EH (cell line): ENCODE data around the gene ATP5MC2.
"Not testable (repeated sequence)": the region's sequence is repeated elsewhere in the genome, so short reads cannot be mapped to it uniquely, and the experiment has no call there.

Source experiments
- DNase-seq: peaks from one replicate; pipeline ENCODE4 v3.0.0-alpha.2; 2015; ENCODE audit warnings: low read depth

ATP5MC2 gene

DNA sequence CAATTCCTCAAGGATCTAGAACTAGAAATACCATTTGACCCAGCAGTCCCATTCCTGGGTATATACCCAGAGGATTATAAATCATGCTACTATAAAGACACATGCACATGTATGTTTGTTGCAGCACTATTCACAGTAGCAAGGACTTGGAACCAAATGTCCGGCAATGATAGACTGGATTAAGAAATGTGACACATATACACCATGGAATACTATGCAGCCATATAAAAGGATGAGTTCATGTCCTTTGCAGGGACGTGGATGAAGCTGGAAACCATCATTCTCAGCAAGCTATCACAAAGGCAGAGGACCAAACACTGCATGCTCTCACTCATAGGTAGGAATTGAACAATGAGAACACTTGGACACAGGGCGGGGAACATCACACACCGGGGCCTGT, 29.6 kb downstream of the ATP5MC2 start:
- DNase-seq, result peak; percentile 32

DNA sequence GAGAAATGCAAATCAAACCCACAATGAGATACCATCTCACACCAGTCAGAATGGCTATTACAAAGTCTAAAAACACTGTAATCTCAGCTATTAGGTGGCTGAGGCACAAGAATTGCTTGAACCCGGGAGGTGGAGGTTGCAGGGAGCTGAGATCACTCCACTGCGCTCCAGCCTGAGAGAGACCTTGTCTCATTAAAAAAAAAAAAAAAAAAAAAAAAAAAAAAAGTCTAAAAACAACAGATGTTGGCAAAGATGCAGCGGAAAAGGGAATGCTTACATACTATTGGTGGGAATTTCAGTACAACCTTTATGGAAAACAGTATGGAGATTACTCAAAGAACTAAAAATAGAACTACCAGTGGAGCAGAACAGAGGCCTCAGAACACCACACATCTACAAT, 30.7 kb downstream of the ATP5MC2 start:
- peak; percentile 86 for DNase-seq

DNA sequence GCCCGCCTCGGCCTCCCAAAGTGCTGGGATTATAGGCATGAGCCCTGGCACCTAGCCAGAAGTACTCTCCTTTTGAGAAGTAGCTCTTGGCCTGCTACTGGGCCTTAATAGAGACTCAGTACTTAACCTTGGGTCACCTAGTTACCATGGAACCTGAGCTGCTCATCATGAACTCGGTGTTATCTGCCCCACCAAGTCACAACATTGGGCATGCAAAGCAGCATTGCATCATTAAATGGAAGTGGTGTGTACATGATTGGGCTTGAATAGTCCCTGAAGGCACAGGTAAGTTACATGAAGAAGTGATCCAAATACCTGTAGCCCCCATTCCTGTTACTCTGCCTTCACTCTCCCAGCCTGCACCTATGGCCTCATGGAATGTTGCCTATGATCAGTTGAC, 31.8 kb downstream of the ATP5MC2 start:
- no peak for DNase-seq

DNA sequence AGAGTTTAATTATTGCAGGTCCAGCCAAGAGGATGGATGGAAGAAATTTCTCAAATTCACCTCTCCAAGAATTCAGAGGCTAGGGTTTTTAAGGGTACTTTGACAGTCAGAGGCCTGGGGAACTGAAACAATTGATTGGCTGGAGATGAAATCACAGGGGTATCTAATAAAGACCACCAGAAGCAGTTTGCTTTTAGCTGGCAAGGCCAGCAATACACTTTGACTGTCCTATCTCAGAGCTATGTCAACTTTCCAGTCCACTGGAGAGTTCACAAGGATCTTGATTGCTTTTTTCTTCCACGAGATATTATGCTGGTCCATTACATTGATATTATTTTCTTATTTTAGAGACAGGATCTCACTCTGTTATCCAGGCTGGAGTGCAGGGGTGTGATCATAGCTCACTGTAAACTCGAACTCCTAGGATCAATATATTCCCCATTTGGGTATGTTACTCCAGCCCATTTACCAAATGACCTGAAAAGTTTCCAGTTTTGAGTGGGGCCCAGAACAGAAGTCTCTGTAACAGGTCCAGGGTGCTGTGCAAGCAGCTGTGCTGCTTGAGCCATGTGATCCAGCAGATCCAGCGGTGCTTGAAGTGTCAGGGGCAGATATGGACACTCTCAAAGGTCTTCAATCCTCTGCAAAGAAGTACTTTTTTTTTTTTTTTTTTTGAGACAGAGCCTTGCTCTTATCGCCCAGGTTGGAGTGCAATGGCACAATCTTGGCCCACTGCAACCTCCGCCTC, 32.5 kb downstream of the ATP5MC2 start:
- no peak for DNase-seq

DNA sequence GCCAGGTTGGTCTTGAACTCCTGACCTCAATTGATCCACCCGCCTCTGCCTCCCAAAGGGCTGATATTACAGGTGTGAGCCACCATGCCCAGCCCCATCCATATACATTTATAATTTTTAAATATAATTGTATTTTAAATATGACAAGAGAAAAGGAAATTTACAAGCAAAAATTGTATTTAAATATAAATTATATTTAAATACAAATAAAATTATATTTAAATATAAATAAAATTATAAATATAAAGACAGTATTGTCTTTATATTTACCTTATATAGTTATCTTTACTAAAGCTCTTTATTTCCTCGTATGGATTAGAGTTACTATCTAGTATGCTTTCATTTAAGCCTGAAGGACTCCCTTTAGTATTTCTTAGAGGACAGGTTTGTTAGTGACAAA, 37.8 kb downstream of the ATP5MC2 start:
- DNase-seq, result no peak

DNA sequence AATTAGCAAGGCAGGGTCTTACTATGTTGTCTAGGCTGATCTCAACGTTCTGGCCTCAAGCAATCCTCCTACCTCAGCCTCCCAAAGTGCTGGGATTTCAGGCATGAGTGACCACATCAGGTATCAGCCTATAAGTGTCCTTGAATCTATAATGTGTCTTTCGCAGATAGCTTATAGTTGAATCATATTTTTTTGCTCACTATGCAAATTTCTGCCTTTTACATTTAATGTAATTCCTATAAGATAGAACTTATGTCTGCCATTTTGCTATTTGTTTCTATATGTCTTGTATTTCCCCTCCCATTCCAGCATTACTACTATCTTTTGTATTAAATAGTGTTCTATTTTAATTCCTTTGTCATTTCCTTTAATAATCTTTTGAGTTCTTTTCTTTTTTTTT, 39.2 kb downstream of the ATP5MC2 start:
- DNase-seq, result no peak

DNA sequence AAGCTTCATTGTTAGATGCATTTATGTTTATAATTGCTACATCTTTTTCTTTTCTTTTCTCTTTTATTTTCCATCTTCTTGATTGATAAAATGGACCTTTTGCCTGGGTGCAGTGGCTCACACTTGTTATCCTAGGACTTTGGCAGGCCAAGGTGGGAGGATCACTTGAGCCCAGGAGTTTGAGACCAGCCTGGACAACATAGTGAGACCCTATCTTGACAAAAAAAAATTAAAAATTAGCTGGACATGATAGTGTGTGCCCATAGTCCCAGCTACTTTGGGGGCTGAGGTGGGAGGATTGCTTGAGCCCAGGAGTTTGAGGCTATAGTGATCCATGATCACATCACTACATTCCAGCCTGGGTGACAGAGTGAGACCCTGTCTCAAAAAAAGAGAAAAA, 40.2 kb downstream of the ATP5MC2 start:
- not testable (repeated sequence) for DNase-seq

DNA sequence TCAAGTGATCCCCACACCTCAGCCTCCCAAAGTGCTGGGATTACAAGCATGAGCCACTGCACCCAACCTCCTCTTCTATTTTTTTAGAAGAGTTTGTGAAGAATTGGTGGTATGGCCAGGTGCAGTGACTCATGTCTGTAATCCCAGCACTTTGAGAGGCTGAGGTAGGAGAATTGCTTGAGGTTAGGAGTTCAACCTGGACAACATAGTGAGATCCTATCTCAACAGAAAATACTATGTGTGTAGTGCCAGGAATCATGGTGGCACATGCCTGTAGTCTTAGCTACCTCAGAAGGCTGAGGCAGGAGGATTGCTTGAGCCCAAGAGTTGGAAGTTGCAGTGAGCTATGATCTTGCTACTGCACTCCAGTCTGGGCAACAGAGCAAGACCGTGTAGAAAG, 44.2 kb downstream of the ATP5MC2 start:
- DNase-seq, result no peak

DNA sequence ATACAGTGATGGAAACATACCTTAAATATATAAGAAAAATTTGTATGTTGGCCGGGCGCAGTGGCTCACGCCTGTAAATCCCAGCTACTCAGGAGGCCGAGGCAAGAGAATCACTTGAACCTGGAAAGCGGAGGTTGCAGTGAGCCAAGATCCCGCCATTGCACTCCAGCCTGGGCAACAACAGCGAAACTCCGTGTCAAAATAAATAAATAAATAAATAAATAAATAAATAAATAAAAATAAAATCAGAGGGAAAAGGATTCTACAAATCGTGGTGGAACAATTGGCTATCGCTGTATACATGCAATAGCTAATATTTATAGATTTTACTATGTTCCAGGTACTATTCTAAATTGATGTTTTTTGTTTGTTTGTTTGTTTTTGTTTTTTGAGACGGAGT, 48.0 kb downstream of the ATP5MC2 start:
- DNase-seq, result no peak

DNA sequence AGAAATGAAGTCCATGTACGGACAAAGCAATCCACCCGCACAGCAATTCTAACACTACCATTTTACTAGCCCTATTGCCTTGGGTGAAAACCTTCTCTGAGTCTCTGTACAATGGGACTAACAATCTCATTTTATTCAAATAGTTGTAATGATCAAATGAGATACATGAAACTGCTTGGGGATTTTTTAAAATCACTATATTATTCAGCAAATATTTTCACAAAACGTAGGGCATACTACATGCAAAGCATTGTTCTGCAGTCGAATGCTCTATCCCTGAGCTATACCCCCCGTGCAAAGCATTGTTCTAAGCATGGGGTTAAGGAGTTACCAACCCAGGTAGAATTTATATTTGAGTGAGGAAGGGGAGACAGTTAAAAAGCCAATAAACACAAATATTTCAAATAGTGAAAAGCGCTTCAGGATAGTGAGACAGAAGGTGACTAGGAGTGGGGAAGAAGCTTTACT, 49.1 kb downstream of the ATP5MC2 start:
- DNase-seq, result peak; percentile 7

DNA sequence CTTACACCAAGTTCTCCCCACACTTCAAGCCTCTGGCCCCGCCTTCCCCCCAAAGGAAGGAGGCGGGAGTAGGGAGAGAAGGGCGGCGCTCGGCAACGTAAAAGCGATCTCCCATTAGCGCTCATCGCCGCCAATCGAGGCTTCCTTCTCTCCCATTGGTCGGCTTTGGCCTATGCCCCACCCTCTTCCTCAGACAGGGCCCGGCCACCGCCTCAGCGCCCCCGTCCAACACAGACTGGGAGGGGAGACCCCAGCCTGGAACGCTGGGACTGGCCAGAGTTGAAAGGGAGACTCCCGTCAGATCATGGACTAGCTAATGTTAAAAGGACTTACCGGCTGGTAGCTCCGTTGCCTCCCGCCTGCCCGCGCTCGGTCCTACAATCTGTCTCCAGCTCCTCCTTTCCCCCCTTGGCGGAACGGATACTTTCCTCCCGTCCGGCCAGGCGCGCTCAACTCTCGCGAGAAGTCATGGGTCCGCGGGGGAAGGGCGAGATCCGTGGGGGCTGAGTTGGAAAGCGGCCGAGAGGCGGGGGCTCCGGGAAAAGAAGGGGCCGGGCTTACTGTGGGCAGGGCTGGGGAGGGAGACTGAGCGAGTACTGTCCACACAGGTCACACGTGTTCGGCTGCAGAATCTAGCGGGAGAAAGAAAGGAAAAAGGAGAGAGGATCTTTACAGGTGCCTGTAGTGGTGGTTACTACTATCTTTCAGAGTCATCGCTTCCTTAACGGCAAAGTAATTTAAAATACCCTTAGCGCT, 49.8 kb downstream of the ATP5MC2 start, which contains the start of gene ATF7:
Gene ATF7, minus strand, starts transcription at position 437 of the 756 bp plus-strand sequence. CDS start 25,382 bp downstream, outside the sequence.
- DNase-seq, result peak; percentile 98

DNA sequence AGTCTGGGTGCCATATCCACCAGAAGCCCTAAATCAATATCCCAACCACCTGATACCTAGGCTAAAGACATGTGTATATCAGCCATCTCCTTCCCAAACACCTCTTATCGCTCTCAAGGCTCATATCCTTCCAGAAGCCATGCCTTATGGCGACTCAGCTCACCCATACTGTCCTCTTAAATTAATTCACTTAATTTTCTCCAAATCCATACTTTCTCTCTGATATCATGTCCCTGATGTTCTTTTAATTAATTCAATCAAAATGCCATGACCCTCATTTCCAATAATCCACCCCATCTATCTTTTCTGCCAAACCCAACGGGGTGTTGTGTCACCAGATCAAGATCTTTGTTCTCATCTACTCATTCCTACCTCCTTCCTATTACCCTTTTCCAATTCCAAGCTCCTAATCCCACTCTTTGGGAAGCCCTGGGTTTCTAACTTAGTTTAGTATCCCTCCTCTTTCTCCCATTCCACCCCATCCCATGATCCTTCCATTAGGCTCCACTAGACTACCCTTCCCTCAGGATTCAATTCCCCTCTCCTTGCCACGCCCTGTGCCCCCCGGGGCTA, 50.4 kb downstream of the ATP5MC2 start:
- DNase-seq, result no peak

DNA sequence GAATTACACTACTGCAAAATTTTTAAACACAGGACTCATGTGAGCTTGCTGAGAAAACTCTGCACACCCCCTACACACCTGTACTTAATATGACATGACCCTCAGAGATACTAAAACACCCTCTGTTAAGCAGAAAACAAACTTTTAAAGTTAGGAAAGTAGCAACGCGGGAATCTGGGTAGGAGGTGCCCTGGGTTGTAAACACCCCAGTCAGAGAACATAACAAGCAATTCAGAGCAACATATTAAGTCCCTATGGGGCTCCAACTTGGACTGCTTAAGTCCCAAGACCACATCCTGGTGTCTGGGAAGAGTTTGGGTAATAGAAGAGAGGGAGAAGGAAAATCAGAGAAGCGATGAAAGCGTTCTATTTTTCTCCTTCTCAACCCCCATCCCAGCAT, 50.9 kb downstream of the ATP5MC2 start:
- DNase-seq, result peak; percentile 24

DNA sequence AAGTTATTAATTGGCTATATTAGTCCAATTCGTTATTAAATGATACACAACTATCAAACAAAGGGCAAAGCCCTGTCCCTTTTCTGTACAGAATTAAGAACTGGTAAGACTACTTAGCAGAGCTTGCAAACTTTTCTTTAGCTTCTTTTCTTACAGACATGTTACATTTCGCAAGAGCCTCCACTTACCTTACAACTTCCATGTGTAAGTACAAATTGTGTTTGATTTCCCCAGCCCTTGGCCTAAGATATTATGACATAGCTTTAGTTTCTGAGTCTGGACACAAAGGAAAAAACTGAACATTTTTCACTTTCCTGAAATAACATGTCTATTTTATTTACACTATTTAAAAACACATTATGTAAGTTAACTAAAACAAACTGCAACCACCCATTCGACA, 51.4 kb downstream of the ATP5MC2 start:
- peak; percentile 2 for DNase-seq

DNA sequence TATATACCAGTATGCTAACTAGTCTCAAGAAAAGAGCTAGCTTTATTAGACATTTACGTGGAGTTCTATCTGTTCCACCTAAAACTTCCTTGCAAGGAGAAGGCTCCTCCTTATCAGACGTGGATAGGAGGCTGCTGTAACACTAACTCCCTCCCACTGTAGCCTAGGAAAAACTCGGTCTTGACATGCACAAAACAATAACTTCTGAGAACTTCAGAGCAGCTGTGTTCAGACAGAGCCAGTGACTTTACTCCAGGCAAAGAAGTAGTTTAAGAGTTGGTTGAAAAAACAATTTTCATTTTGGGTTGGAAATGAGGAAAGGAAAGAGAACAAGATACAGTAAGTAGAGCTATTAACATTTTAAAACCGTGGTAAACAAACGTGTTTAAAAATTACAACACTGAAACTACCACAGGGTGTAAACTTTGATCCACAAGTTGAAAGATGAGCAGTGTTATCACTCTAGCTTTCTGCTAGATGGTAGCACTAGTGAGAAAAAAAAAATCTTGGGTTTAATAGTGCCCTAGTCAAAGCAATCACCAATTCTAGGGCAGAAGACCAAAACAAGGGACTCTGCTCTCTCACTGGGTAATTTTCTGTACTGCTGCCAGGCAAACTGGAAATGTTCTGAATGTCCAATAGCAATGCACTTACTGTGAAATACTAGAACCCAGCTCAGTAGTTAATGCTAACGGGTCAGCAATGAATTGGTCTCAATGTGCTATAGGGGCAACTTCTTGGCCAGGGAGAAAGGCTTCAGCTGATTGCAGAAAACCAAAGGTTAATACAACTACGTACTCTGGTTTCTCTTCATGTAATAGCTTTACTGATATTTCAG, 52.1 kb downstream of the ATP5MC2 start:
- DNase-seq, result peak; percentile 64

DNA sequence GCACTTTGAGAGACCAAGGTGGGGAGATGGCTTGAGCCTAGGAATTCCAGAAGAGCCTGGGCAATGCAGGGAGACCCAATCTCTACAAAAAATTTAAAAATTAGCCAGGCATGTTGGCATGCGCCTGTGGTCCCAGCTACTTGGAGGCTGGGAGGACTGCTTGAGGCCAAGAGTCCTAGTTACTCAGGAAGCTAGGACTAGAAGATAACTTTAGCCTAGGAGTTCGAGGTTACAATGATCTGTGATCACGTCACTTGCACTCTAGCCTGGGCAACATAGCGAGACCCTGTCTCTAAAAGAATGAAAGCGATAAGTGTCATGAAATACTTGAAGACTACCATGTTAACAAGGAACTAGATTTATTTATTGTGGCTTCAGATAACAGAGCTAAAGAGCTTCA, 53.2 kb downstream of the ATP5MC2 start:
- no peak for DNase-seq

DNA sequence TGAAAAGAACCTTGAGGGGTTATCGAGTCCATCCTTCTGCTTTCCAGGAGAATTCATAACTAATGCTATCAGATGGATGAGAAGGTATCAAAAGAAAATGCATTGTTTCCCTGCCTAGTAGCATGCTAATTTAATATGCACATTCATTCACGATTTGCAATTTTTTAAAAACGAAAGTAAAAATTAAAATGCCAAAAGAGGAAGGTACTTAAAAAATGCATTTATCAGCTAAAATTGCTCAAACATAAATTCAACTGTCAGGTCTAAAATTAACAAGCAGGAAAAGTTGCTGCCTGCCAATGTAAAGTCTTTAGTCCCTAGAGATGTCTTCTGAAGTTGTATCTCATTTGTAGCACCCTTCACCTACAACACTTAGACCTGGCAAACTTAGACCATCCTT, 57.6 kb downstream of the ATP5MC2 start:
- no peak for DNase-seq

DNA sequence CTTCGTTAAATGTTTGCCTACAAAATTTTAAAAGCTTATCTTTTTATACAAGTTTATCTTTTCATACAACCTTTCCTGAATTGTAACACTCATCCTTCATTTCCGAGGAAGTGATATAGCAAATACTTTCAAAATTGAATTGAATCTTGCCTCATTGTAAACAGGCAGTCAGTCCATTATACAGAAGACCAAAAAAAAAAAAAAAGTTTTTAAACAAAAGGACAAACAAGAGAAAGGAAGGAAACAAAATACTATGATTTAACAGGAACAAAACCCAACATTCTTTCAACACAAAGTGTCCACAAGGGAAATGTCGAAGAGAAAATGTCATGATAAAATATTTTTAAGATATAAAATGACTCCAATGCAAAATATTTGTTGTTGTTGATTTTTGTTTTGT, 58.2 kb downstream of the ATP5MC2 start:
- no peak for DNase-seq

DNA sequence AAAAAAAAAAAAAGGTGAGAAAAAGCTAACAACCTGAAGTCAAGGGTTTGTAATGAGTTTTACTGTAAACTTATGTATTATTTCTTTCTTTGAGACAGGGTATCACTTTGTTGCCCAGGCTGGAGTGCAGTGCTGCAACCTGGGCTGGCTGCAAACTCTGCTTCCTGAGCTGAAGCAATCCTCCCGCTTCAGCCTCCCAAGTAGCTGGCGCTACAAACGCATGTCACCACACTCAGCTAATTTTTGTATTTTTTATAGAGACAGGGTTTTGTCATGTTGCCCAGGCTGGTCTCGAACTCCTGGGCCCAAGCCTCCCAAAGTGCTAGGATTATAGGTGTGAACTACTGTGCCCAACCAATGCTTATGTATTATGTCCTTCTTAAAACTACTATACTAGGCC, 58.9 kb downstream of the ATP5MC2 start:
- no peak for DNase-seq
